ENCODE measurements around the gene RNF4. TPM values are rescaled to one million over a fixed set of nuclear protein-coding genes. Genes with fewer than 3 reads are reported as not detected.

The RNF4 gene
- total RNA-seq, 1 experiment from 2014 or later: 92.0 TPM

GRCh38 chr4:2515830-2516550 lies 47.1 kb downstream of the RNF4 start:
- Histone ChIP-seq H3K4ac (ENCODE audit: low read depth, low read length) (no peak overlapping the region), H4K5ac (ENCODE audit: insufficient read length, low read depth, low read length) (no peak overlapping the region), H2BK120ac (ENCODE audit: low read depth, low read length, poor library complexity, severe bottlenecking) (no peak overlapping the region), H3K27me3 (ENCODE audit: insufficient read depth, low read length) (no peaks in the 10 kb centered on the region), H3K79me1 (ENCODE audit: insufficient read depth, low read depth, low read length, poor library complexity, severe bottlenecking) (no peaks in the 10 kb centered on the region), H2BK15ac (ENCODE audit: low read depth, low read length) (no peak overlapping the region), H3K18ac (ENCODE audit: insufficient read length, low read depth, low read length) (no peak overlapping the region), H3K4me2 (ENCODE audit: insufficient read depth, insufficient read length, low read length) (no peak overlapping the region), H4K8ac (replicated peaks; ENCODE audit: insufficient read length, low read depth, low read length) (no peak overlapping the region), H3K23me2 (ENCODE audit: insufficient read length, low read depth, low read length, poor library complexity, severe bottlenecking) (no peaks in the 10 kb centered on the region), H2AK5ac (ENCODE audit: insufficient read length, low read length) (no peak overlapping the region), H2BK20ac (ENCODE audit: low read depth, low read length, poor library complexity, severe bottlenecking) (no peak overlapping the region), H3K56ac (ENCODE audit: insufficient read length, low read depth, low read length) (no peak overlapping the region), H3K27ac (ENCODE audit: insufficient read length, low read depth, low read length) (no peak overlapping the region), H4K20me1 (ENCODE audit: control insufficient read depth, insufficient read depth, insufficient read length) (no peaks in the 10 kb centered on the region), H3K4me1 (ENCODE audit: insufficient read depth, low read length) (no peaks in the 10 kb centered on the region), H3K9ac (ENCODE audit: extremely low read depth, insufficient read length, low read length) (no peak overlapping the region), H2BK5ac (ENCODE audit: insufficient read length, low read length) (no peak overlapping the region), H3T11ph (ENCODE audit: low read length) (no peak overlapping the region), H3K79me2 (ENCODE audit: insufficient read depth, low read length) (no peaks in the 10 kb centered on the region), H3K14ac (ENCODE audit: insufficient read depth, low read length) (no peak overlapping the region), H2BK12ac (ENCODE audit: insufficient read length, low read depth, low read length) (no peak overlapping the region), H3K23ac (ENCODE audit: insufficient read length, low read depth, low read length) (no peak overlapping the region), H4K91ac (ENCODE audit: insufficient read length, low read depth, low read length) (no peak overlapping the region), H2AFZ (ENCODE audit: low read length) (no peak overlapping the region), H3K9me3 (ENCODE audit: control insufficient read depth, low read depth, low read length) (no peaks in the 10 kb centered on the region)
- Mint-ChIP-seq H3K27ac (peak overlapping the region; percentile 73 to 84 (median 74); a peak in 5 of 7 replicates), H3K36me3 (ENCODE audit: insufficient read depth in 1 of 3, low read depth in 3 of 3) (peaks cover 38 to 53% (median 38%) of the 10 kb centered on the region in 3 experiments; a peak in 6 of 7 replicates), H3K4me1 (no peaks in the 10 kb centered on the region), H3K4me3 (no peak overlapping the region), H3K27me3 (ENCODE audit: low read depth) (no peaks in the 10 kb centered on the region), H3K9me3 (no peaks in the 10 kb centered on the region)
- no peak for TF ChIP-seq CTCF (conservative IDR thresholded peaks at IDR 0.05)
- no CpG with 5 or more reads among the region's 4 CpGs for WGBS (ENCODE audit: extremely low coverage, insufficient read length, low lambda C conversion rate)
- DNase-seq: no peak
